Keratinocyte (primary cell): ENCODE data around the gene EPHA3. TPM values are rescaled to one million over a fixed set of nuclear protein-coding genes. Genes with fewer than 3 reads are reported as not detected.

Experiments
- DNase-seq: peaks from one replicate; pipeline ENCODE4 v3.0.0-alpha.2; 2011; ENCODE audit warnings: low read depth, missing footprints, low spot score
- FAIRE-seq: peaks from 2 replicates; lab custom pipeline; 2011; peaks lifted over from hg19 to GRCh38; lab: Jason Lieb, UNC
- H2AFZ ChIP-seq: 2 replicates; pipeline ENCODE4 v1.6.0; 2012; ENCODE audit warnings: low read length, control low read depth, inconsistent platforms; ENCODE audit not compliant: control insufficient read depth
- H3K27ac ChIP-seq: 2 replicates; pipeline ENCODE4 v1.5.1; 2011; ENCODE audit warnings: low read length; ENCODE audit not compliant: control insufficient read depth, insufficient read depth
- H3K27me3 ChIP-seq: 3 replicates; pipeline ENCODE4 v1.6.0; 2011; ENCODE audit warnings: low read length; ENCODE audit not compliant: control insufficient read depth, insufficient read depth; ENCODE audit errors: extremely low read depth
- H3K36me3 ChIP-seq, 2 experiments: 2 replicates in 1 of 2; 3 replicates in 1 of 2; pipeline ENCODE4 v1.5.1; 2011; ENCODE audit warnings: low read length in 2 of 2, mild to moderate bottlenecking in 1 of 2; ENCODE audit not compliant: control insufficient read depth in 2 of 2, insufficient read depth in 2 of 2; ENCODE audit errors: extremely low read depth in 1 of 2
- H3K4me1 ChIP-seq: 3 replicates; pipeline ENCODE4 v1.5.1; 2011; ENCODE audit warnings: low read length; ENCODE audit not compliant: control insufficient read depth, insufficient read depth; ENCODE audit errors: extremely low read depth
- H3K4me2 ChIP-seq: 3 replicates; pipeline ENCODE4 v1.6.0; 2011; ENCODE audit warnings: low read depth, low read length; ENCODE audit not compliant: control insufficient read depth, insufficient read depth; ENCODE audit errors: extremely low read depth
- H3K4me3 ChIP-seq, 3 experiments: fragments of 200-600 bp in 1 of 3; sonication (generic) in 1 of 3; 2 replicates in 2 of 3; 3 replicates in 1 of 3; pipeline ENCODE4 v1.5.1; 2011 to 2016; ENCODE audit warnings: low read length in 3 of 3, mild to moderate bottlenecking in 3 of 3, control low read depth in 2 of 3, inconsistent platforms in 1 of 3, low read depth in 1 of 3, mixed read lengths in 1 of 3, mixed run types in 1 of 3, moderate library complexity in 1 of 3; ENCODE audit not compliant: control insufficient read depth in 2 of 3, insufficient read depth in 2 of 3; ENCODE audit errors: extremely low read depth in 1 of 3
- H3K79me2 ChIP-seq: 2 replicates; pipeline ENCODE4 v1.6.0; 2012; ENCODE audit warnings: low read length; ENCODE audit not compliant: control insufficient read depth, insufficient read depth
- H3K9ac ChIP-seq: 3 replicates; pipeline ENCODE4 v1.6.0; 2011; ENCODE audit warnings: low read length; ENCODE audit not compliant: control insufficient read depth, insufficient read depth; ENCODE audit errors: extremely low read depth
- H3K9me1 ChIP-seq: 3 replicates; pipeline ENCODE4 v1.6.0; 2011; ENCODE audit warnings: low read length; ENCODE audit not compliant: control insufficient read depth, insufficient read depth; ENCODE audit errors: extremely low read depth
- H3K9me3 ChIP-seq: 2 replicates; pipeline ENCODE4 v1.5.1; 2012; ENCODE audit warnings: low read depth, low read length; ENCODE audit not compliant: control insufficient read depth
- H4K20me1 ChIP-seq: 3 replicates; pipeline ENCODE4 v1.6.0; 2011; ENCODE audit warnings: low read length; ENCODE audit not compliant: control insufficient read depth, insufficient read depth; ENCODE audit errors: extremely low read depth
- CTCF ChIP-seq, 3 experiments: IDR thresholded peaks in 1 of 3; conservative IDR thresholded peaks in 1 of 3; optimal IDR thresholded peaks in 1 of 3; 2 replicates in 2 of 3; 3 replicates in 1 of 3; pipeline versions ENCODE3 to v1.5.1; 2011; ENCODE audit warnings: low read length in 3 of 3, mild to moderate bottlenecking in 3 of 3, moderate library complexity in 2 of 3, control low read depth in 1 of 3, inconsistent platforms in 1 of 3; ENCODE audit not compliant: insufficient read depth in 2 of 3; ENCODE audit errors: extremely low read depth in 1 of 3
- EZH2 ChIP-seq: IDR thresholded peaks from one replicate; pipeline ENCODE4 v1.6.1; 2012; ENCODE audit warnings: inconsistent platforms, mild to moderate bottlenecking, low read length, moderate library complexity
- dilution Hi-C: fragments of 300-500 bp; cut with MboI; formaldehyde crosslinking; loops from one replicate; pipeline ENCODE4 v1.7.0; 2020; ENCODE audit warnings: low sequenced_read_pairs; ENCODE audit not compliant: extremely low pct_ligation_motif_present
- polyA plus RNA-seq, 5 experiments: library from polyadenylated mRNA; depleted of rRNA in 3 of 5; stranded (reverse) in 3 of 5; stranded (forward) in 1 of 5; unstranded in 1 of 5; fragments of >200 nt; gene quantifications; 1 replicate in 1 of 5; 2 replicates in 3 of 5; 3 replicates in 1 of 5; pipeline versions ENCODE4 v1.2.1 to v1.2.3, GENCODE V29; 2011 to 2012; ENCODE audit warnings: missing spikeins in 2 of 5, low read depth in 1 of 5, low replicate concordance in 1 of 5

EPHA3 gene
- polyA plus RNA-seq, 1 donor (not counting 4 experiments of a cell fraction or from before 2014, with no cell fraction given) = 0.13 TPM

- no peaks in the 10 kb centered on the region for H3K9me3 ChIP-seq
- H4K20me1 ChIP-seq = no peaks in the 10 kb centered on the region
- no peak overlapping the region for H2AFZ ChIP-seq
- dilution Hi-C loops = no loop called here
- H3K9me1 ChIP-seq = no peaks in the 10 kb centered on the region
- H3K4me1 ChIP-seq = no peaks in the 10 kb centered on the region
- H3K27ac ChIP-seq = no peak overlapping the region
- FAIRE-seq (no peak), DNase-seq (no peak)
- no peak for TF ChIP-seq CTCF (optimal IDR thresholded peaks at IDR 0.05 in 1 of 3, IDR thresholded peaks at IDR 0.05 in 1 of 3, conservative IDR thresholded peaks at IDR 0.05 in 1 of 3; ENCODE audit: extremely low read depth in 1 of 3, insufficient read depth in 2 of 3, low read length in 3 of 3)
- no peak for TF ChIP-seq EZH2
- no peaks in the 10 kb centered on the region for H3K79me2 ChIP-seq
- no peaks in the 10 kb centered on the region for H3K27me3 ChIP-seq
- no peaks in the 10 kb centered on the region for H3K36me3 ChIP-seq
- no peak overlapping the region for H3K9ac ChIP-seq
- H3K4me2 ChIP-seq = no peak overlapping the region
- H3K4me3 ChIP-seq = no peak overlapping the region
Observed at GRCh38 chr3:89276116-89276515, 168.7 kb downstream of the EPHA3 start.

DNA sequence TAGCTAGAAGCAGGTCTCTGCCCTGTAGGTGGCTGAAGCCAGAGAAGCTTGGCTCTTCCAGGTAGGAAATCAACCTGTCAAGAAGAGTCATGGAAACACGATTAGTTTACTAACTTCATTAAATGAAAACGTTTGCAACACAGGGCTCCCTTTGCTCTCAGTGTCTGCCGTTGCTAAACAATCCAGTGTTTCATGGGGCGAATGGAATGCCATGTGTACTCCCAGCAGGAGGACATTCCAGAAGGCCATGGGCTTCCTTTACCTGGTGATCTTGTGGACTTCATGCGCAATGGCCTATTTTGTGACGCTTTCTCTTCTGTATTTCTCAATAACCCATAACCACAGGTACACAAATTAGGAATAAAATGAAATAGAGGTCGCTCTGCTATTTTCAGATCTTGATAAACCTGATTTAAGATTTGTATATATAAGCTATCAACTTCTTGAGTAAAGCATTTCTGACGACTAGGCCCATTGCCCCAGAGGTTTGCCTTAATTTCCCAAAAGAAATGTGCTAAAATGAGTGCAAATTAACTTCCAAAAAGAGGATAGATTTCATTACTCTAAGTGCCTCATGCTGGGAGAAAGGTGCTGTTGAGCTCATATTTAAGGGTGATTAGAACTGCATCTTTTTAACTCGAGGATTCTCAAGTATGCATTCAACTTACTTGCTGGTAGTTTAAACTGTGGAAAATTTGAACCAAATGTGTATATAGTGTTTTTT lies 171.0 kb downstream of the EPHA3 start:
- DNase-seq = no peak
- Histone ChIP-seq H4K20me1 (no peaks in the 10 kb centered on the region), H3K9me3 (no peaks in the 10 kb centered on the region), H3K27me3 (no peaks in the 10 kb centered on the region), H3K9me1 (no peaks in the 10 kb centered on the region), H3K4me1 (no peaks in the 10 kb centered on the region), H3K79me2 (no peaks in the 10 kb centered on the region), H3K4me3 (no peak overlapping the region), H3K27ac (no peak overlapping the region), H3K9ac (no peak overlapping the region), H2AFZ (no peak overlapping the region), H3K4me2 (no peak overlapping the region), H3K36me3 (no peaks in the 10 kb centered on the region)
- no peak for FAIRE-seq
- dilution Hi-C loops = no loop called here
- TF ChIP-seq EZH2 = no peak
- TF ChIP-seq CTCF (optimal IDR thresholded peaks at IDR 0.05 in 1 of 3, IDR thresholded peaks at IDR 0.05 in 1 of 3, conservative IDR thresholded peaks at IDR 0.05 in 1 of 3; ENCODE audit: extremely low read depth in 1 of 3, insufficient read depth in 2 of 3, low read length in 3 of 3) = no peak
